ENCODE results near the gene EML6.
A peak's percentile ranks its signal among the peaks of the same experiment; 100 is the strongest.
"Not testable (repeated sequence)": the region's sequence is repeated elsewhere in the genome, so short reads cannot be mapped to it uniquely, and the experiment has no call there.

The EML6 gene

DNA sequence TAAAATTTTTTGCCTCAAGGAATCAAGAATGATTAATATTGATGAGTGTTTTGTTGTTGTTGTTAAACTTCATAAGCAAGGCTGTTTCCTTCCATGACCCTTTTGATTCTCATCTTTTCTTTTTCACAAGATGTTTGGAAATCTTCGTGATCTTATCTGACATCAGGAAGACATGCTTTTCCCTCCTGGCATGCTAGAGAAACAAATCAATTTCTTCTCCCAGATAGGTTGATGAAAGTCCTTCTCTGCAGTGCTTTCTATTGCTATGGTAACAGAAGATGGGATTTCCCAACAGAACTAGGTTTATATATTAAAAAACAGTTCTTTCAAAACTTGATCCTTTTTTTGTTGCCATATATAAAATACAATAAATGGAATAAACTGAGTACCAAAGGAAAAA, 85.2 kb downstream of the EML6 start:
- DNase-seq: no peak

- DNase-seq: no peak
Observed at GRCh38 chr2:54809819-54810218, 86.4 kb downstream of the EML6 start.

DNA sequence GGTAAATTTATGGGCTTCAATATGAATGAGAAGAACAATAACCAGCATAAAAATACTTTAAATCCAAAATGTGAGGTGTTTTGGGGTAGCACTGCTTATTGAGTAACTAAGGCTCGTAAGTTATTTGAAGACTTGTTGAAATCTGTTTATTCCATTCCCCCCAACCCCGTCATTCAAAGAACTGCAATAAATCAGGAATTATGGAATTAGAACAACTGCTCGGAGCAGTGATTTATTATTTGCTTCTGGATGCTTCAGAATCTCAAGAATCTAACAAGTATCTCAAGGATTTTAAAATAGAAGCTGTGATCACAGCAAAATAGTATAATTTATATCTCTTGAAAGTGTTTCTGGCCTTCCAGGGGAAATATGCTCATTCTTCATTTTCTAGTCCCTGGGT, 86.8 kb downstream of the EML6 start:
- DNase-seq: no peak

DNA sequence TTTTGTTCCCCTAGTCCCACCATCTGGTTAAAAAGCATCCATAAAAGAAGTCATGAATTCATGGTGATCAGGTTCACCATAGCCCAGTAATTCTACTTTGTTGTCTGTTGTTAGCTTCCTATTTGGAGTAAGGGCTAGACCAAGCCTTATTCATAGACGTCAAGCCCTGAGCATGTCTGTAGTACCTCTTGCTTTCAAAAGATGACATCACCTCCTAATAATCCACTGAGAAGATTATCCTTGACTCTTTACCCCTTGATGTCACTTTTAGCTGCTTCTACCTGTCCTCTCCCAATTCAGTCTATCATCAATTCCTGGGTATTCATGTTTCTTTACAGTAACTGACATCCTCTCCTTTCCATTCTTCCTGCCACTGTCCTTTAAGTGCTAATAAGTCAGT, 90.1 kb downstream of the EML6 start:
- DNase-seq: no peak

DNA sequence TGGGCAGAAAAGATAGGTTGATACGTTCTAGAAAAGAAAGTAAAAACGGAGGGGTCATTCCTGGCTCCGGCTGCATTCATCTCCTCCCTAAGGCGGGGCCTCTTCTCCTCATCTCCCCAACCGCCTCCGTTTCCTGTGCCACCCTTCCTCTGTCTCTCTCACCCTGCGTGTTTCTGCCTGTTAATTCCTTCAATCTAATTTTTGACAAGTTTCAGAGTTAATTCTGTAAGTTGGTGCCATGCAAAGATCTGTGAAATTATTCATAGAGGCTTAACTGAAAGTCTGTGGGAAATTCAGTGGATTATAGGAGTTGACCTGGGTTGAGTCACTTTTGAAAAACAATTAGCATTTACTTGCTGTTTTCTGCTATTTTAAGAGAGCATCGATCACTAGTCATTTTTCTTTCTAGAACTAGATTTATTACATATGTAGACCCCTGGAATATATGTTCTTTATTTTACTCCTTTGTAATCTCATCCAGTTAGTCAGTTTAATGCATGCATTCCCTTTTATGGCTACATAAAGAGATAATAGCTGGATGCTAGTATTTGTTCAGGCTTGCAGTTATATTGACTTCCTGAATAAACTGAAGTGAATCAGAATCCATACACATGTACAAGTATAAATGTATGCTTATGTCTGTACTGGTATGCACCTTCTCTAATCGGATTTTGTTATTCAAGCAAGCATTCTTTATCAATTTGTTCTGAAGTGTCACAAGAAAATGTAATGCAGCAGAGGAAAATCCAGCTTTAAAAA, 91.1 kb downstream of the EML6 start:
- no peak for DNase-seq

DNA sequence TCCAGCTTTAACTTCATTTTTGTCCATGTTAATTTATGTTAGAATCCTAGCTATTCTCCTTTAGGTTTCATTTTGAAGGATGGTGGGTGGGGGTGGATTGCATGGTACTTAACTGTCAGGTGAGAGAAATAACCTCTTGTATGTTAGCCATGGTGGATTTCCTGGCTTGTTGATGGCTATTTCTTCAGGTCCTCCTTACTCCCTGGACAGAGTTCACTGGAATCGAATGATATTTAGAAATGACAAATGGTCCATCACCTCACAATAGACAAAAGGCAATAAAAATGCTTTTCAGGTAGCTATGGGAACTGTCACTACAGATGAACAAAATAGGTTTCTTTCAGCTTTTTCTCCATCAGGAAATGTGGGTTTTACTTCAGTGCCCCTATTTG, 91.7 kb downstream of the EML6 start:
- DNase-seq: no peak

DNA sequence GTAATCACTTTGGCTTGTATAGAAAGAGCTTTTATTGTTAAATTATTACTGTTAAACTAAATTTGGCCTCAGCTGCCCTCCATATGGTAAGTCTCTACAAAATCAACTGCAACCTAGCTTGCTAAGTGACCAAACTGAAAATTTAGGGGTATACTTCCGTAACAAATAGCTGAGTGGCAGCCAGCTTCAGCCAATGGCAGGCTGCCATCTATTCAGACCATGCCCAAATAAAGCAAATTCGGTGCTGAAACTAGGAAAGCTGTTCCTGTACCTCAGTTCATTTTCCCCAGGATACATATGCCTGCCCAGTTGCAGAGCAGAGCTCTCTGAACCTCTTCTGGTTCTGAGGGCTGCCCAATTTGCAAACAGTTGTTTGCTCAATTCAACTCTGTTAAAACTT, 94.8 kb downstream of the EML6 start:
- no peak for DNase-seq

DNA sequence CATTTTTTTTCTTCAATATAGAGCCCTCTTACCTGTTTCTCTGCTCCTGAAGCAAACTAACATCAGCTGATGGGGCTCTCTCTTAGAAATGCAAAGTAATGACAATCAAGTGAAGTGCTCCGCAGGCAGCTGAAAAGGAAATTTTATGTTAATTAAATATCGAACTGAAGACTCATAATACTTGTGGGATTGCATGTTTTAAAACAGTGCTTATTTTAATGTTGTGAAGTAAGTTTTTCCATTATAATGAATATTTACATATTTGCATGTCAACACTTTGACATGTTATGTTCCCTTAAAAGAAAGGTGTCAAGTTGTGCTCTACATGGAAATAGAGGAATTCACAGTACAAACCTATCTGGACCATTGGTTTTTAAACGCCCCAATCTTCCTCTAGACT, 97.1 kb downstream of the EML6 start:
- DNase-seq: no peak

- DNase-seq: peak; percentile 74
Observed at GRCh38 chr2:54824567-54824966, 101.1 kb downstream of the EML6 start.

- DNase-seq: no peak
Observed at GRCh38 chr2:54830546-54830945, 107.1 kb downstream of the EML6 start.

DNA sequence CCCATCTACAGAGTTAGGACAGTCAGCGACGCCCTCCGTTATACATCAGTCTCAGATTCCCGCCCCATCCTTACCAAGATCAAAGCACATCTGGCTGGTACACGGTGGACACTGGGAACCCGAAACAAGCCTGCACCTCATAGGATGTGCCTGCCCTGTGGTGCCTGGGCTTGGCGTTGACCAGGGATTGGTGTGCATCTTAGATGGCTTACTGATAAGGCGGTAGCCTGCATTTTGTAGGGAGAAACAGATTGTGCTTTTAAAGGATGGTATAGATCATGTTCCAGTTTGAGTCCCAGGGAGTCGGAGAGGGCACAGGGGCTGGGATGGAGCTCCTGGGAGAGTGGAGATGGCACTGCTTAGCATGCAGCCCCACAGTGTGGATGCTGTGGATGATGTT, 108.0 kb downstream of the EML6 start:
- DNase-seq: no peak

DNA sequence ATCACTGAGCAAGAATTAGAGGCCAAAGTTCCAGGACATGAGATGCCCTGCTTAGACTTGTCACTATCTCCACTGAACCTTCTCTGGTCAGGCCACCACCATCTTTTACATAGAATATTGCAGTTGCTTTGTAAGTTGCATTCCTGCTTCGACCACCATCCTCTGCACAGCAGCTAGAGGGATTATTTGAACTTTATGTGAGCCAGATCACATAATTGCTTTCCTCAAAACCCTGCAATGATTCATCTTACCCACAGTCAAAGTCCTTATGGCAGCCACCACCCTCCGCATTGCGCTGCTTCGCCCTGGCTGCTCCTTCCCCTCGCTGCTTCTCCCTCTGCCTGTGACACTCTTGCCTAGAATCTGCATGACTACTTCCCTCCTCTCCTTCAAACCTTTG, 111.3 kb downstream of the EML6 start:
- DNase-seq: no peak

GRCh38 chr2:54836477-54836876, 113.0 kb downstream of the EML6 start:
- no peak for DNase-seq

DNA sequence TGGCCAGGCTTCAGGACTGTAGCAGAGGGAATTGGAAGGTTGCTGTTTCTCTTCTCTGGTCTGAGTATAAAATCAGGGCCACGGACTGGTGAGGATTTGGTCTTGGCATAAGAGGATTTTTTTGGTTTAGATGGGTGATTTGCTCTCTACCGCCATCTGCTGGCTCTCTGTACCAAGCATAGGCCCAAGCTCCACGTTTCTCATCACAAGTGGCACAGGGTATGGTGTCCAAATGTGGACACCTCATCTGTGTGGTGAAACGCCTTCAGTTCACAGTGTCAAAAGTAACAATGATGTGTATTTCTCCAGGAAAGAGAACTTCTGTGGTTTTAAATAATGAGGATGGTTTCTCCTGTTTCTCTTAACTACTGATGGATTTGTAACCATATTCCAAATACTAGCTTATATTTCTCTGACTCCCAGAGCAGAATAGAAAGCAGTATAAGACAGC, 115.1 kb downstream of the EML6 start:
- peak; percentile 87 for DNase-seq

DNA sequence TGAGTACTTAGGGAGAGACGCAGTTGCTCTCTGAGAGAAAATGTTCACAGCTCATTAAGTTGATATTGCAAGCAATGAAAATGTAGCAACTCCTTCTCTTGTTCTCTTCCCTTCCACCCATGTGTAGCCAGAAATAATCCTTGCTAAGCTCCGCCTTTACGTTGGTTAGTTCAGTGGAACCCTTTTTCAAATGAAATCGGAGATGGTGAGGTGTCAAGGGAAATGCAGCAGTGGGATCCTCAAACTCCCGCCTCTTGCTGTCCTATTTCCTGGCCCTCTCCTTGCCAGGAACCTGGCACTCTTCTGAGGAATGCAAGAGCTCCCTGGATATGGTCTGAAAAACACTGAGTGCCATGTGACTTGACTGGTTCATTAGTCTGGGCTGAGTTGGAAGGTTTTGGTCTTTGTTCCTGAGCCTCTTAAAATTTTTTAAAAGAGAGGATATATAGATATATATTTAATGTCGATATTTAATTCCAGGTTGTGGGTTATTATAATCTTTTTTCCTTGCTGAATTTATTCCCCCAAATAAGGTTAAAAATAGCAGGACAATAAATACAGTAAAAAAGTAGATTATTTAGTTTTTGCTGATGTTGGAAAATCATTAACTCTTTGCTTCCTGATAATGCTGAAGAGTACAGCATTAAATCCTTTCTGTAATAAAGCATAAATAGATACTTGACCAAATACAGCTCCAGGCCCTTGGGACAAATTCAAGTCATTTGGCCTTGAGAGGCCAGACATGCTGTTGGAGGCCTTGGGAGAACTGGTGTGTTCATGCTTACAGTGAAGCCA, 116.2 kb downstream of the EML6 start:
- DNase-seq: no peak

GRCh38 chr2:54840559-54841468, 117.4 kb downstream of the EML6 start:
- DNase-seq: peak; percentile 37

DNA sequence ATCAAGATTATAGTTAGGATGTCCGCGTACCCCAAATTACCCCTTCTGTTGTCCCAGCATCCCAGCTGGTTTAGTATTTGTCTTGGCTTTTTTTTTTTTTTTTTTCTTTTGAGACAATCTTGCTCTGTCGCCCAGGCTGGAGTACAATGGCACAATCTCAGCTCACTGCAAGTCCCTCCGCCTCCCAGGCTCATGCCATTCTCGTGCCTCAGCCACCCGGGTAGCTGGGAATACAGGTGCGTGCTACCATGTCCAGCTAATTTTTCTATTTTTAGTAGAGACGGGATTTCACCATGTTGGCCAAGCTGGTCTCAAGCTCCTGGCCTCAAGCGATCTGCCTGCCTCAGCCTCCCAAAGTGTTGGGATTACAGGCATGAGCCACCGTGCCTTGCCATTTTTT, 118.0 kb downstream of the EML6 start:
- DNase-seq: not testable (repeated sequence)

GRCh38 chr2:54845094-54845493, 121.6 kb downstream of the EML6 start:
- no peak for DNase-seq

- no peak for DNase-seq
Observed at GRCh38 chr2:54845514-54845913, 122.1 kb downstream of the EML6 start.

- no peak for DNase-seq
Observed at GRCh38 chr2:54850171-54851122, 127.0 kb downstream of the EML6 start.

DNA sequence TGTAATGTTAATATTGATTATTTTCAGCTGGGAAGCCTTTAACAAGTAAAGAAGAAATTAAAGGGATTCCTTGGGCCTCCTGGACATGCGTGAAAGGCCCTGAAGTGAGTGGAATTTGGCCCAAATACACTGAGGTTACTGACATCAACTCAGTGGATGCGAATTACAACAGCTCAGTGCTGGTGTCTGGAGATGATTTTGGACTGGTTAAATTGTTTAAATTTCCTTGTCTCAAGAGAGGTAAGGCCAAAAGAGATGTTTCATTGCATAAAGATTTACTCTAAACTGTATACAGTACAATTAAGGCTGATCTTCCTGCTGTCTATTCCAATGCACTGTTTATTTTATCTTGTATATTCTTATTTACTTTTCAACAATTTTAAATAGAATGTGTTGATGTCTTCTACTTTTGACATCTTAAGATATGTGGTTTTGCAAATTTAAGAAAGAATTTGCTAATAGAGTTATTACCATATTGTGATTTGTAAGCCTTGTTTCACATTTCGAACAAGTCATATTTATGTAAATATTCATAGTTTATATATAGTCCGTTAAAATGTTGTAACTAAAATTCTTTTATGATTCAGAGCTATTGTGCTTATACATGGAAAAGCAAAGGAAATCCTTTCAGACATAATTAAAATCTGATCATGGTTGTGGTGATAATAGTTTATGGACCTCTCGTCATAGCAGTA, 130.3 kb downstream of the EML6 start:
- no peak for DNase-seq

DNA sequence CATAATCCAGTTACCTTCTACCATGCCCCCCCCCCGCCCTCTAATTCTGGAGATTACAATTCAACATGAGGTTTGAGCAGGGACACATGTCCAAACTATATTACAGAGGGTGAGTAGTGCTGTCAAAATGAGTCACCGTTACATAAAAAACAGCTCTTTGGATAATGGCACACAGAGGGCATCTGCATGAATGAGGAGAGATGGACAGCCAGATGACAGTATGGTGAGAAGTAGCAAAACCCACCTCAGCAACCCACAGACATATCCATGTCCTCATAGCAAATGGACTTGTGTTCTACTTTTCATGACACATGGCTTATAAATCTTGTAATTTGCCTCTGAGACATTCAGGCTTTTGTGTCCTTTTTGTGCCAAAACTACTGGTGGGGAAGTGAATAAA, 132.0 kb downstream of the EML6 start:
- DNase-seq: no peak
